Cortex of kidney (tissue), 1 donor: Measurements from ENCODE around the gene CFAP161.

Experiments used
- DNase-seq: peaks from one replicate; lab custom pipeline; 2025; lab: John Stamatoyannopoulos, UW

CFAP161 gene, protein sequence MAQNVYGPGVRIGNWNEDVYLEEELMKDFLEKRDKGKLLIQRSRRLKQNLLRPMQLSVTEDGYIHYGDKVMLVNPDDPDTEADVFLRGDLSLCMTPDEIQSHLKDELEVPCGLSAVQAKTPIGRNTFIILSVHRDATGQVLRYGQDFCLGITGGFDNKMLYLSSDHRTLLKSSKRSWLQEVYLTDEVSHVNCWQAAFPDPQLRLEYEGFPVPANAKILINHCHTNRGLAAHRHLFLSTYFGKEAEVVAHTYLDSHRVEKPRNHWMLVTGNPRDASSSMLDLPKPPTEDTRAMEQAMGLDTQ

DNA sequence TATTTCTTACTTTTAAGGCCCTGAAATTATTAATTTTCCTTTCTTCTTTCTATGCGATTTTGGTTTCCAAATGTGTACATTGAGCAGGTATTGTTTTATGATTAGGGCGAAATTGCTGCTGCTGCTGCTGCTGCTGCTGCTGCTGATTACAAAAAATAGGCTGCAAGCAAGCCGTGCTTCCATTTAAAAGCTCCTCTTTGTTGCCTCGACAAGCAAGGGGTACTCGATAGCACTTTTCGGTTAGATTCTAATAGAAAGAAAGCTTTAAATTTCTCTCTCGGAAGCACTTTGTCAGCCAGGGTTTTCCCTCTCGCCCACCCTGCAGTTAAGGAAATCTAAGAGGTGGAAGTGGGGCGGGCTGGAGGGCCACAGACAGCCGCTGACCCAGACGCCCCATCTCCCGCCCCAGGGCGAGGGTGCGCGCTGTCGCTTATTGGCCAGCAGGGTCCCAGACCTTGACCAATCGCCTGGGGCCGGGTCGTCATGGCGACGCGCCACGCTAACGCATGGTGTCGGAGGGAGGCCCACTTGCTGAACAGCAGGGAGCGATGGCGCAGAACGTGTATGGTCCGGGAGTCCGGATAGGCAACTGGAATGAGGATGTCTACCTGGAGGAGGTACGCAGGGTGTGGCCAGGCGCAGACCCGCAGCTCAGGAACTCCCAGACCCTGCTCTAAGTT lies at the start of gene CFAP161:
Gene CFAP161 (plus strand): TSS at position 489 of the 680 bp plus-strand sequence. CDS start 60 bp downstream, at position 549.
- DNase-seq: no peak

- DNase-seq: no peak
Observed at GRCh38 chr15:81084716-81085115, 49.4 kb upstream of the CFAP161 start.

DNA sequence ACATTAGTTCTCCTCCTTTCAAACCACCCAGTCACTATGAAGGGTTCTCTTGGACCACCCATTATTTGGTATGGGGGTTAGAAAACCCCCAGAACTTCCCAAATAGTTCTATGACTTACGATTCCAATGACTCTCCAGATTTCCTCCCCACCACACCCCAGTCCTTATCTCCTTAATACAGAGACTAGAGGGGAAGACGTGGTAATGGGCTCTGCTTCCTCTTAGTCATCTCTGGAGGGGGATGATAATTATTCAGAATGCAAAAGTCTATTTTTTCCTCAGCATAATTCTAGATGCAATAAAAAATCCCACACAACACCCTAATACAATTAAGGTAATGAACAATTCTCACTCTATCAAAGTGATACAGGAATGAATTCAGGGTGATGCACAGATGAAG lies 48.9 kb upstream of the CFAP161 start:
- DNase-seq: no peak

DNA sequence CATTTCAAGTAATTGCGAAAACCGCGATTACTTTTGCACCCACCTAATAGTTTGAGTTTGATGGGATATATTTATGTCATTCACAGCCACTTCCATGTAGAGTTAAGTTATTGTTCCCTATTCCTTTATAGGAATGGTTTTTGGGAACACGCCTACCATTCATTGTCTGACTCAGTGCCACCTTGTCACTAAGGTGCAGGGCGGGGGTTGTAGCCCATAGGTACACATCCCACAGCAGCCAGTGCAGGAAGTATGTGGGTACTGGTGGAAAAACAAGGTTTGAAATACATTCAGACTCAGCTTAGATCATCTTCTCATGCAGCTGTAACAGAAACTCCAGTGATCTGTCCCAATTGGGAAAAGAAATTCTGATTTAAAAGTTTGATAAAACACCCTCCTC lies 48.2 kb upstream of the CFAP161 start:
- DNase-seq: no peak

- DNase-seq: no peak
Observed at GRCh38 chr15:81087066-81087465, 47.0 kb upstream of the CFAP161 start.

DNA sequence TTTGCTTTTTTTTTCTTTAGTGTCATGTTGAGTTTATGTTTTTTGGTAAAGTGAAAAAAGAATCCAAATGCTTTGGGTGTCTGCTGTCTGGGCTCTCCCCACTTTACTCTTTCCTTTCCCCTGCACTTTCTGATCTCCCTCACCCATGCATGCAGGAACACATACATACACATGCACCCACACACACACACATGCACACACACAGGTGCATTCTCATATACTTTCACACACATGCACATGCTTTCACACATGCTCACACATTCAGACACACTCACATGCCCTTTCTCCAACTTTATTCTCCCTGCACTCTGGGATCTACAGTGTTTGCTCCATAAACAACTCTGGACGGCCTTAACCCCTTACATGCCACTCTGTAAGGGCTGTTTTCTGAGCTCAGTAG lies 46.4 kb upstream of the CFAP161 start:
- DNase-seq: no peak

- DNase-seq: no peak
Observed at GRCh38 chr15:81088470-81089013, 45.5 kb upstream of the CFAP161 start.

- no peak for DNase-seq
Observed at GRCh38 chr15:81091889-81092558, 42.0 kb upstream of the CFAP161 start.

- no peak for DNase-seq
Observed at GRCh38 chr15:81092559-81092902, 41.5 kb upstream of the CFAP161 start.

DNA sequence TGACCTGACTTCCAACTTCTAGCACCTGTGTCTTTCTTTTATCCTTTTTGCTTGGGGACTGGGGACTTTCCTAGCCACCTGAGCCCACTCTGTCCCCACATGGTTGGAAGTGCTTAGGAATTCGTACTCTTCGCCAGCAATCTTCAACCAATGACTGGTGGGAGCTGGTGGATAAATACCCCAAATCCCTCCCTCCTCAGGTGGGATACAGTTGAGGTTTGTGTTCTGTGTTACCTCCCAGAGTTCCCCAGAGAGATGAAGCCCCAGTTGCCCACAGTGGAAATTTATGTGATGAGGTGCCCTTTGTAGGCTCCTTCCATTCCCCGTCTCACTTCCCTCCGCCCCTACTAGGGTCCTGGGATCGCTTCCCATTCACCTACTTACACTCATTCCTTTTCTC lies 40.1 kb upstream of the CFAP161 start:
- DNase-seq: no peak

DNA sequence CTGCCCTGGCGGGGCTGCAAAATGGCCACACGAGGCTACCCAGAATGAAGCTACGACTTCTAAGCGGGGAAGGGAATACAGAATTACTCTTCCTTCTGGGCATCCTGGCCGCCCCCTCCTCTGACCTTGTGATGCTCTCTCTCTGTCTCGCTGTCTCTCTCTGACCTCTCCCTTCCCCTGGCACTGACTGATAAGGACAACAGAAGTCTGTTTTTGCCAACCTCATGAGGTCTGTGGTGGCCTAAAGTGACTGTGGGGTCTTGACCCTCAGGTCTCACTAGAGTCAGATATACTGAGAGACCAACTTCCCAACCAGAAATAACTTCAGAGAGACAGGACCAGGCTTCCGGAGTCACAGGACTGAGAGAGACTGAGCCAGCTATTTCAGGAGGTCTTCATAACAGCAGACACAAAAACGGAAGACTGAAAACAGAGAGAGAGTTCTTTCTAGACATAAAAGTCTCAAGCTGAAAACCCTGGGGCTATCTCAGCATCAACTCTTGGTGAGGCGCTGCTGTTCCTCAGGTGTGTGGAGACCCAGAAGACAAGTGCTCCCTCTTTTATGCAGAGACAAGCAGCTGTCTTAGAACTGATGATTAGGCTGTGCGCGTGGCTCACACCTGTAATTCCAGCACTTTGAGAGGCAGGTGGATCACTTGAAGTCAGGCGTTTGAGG lies 38.2 kb upstream of the CFAP161 start:
- no peak for DNase-seq

DNA sequence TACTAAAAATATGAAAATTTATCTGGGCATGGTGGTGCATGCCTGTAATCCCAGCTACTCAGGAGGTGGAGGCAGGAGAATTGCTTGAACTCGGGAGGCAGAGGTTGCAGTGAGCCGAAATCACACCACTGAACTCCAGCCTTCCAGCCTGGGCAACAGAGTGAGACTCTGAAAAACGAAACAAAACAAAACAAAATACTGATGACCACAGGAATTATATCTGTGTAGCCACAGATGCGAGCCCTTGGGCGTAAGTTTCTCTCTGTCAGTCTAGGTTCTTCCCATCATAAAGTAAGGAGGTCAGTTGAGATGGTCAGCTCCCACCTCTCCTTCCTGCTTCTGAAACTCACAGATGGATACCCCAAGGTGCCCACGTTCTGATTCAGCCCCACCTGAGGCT lies 37.7 kb upstream of the CFAP161 start:
- DNase-seq: no peak

DNA sequence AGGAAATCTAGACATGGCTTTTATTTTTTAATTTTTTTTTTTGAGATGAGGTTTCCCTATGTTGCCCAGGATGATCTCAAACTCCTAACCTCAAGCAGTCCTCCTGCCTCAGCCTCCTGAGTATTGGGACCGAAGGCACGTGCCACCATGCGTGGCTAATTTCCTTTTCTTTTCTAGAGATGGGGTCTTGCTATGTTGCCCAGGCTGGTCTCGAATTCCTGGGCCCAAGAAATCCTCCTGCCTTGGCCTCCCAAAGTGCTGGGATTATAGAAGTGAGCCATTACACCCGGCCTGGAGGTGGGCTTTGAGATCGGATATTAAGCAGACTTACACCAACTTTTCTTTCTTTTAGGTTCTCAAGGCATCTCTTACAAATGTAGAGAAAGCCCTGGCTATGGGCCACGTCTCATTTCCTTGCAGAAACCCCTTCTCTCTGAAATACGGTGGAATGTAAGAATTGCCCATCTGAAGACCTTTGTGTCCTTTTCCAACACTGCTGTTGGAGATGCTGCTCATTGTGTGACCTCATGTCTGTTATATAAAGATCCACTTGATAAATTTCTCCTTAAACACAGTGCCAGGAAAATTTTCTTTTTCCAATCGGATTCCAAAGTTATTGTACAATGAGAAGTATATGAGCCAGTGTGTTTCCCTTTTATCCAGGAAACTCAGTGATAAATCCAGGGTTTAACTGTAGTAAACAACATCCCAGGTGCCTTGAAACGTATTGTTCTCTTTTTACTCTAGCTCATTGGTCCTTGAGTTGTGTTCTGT lies 36.8 kb upstream of the CFAP161 start:
- no peak for DNase-seq

GRCh38 chr15:81097890-81098280 lies 36.2 kb upstream of the CFAP161 start:
- no peak for DNase-seq

- DNase-seq: no peak
Observed at GRCh38 chr15:81098349-81098748, 35.7 kb upstream of the CFAP161 start.

DNA sequence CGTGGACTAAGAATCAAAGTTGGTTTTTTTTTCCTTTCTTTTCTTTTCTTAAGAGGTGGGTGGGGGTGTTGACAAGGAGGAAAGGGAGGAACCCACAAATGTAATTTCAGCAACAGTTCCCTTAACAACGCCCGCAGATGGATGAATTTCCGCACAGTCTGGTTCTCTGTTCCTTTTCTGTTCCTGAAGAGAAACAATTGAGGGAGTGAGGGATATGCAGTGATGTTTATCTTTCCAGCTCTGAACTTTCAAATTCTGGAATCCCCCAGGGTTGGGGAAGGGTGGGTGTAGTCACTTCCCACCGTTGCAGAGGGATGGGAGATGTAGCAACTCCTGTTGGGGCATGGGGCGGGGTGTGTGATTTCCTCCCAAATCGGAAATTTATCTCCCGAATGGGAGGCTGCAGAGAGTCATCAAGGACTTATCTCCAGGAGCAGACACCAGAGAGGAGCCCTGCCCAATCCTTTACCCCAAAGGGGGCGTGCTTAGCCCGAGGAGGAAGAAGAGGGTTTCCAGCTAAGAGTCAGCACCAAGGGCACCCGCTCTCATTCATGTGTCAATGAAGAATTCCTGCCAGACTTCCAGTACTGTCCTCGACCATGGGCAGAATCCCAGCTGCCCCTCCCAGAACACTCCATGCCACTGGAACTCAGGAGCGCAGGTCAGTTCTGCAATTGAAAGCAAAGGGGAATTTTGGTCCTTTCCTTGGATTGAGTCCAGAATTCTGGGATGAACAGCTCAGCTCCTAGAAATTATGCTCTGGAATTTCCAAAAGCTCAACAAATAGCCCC lies 35.0 kb upstream of the CFAP161 start:
- DNase-seq: no peak

GRCh38 chr15:81101894-81102815 lies 31.9 kb upstream of the CFAP161 start:
- no peak for DNase-seq

DNA sequence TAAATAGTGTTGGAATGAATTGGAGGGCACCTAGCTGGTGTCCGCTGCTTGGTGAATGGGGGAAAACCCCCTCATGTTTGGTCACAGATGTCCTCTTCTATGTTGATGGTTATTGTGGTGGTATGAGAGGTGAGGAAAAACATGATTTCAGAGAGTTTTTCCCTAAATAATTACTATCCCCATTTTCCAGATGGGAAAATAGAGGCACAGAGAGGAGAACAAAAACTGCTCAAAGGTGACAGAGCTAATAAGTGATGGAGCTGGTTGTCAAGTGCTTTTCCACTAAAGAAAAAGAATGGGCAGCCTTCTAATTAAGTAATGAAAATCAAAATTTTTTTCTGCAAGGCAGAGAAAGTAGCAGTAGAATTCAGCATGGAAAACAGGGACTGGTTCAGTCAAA lies 30.2 kb upstream of the CFAP161 start:
- no peak for DNase-seq

GRCh38 chr15:81105545-81105944 lies 28.5 kb upstream of the CFAP161 start:
- no peak for DNase-seq

GRCh38 chr15:81106560-81106959 lies 27.5 kb upstream of the CFAP161 start:
- no peak for DNase-seq
